HepG2 (cell line): ENCODE results near the gene LDLRAD4. TPM values are rescaled to one million over a fixed set of nuclear protein-coding genes. Genes with fewer than 3 reads are reported as not detected.

Source experiments
- ATAC-seq: fragments of 200-7000 bp; cut with Tn5 transposase; 3 replicates; pipeline ENCODE4 v1.9.1; 2020; ENCODE audit warnings: mild to moderate bottlenecking, moderate library complexity
- BruUV-seq: library from RNA; stranded (reverse); fragments of 400-500 nt; replicated peaks from 2 replicates; lab custom pipeline; 2021; lab: Mats Ljungman, UMichigan
- CTCF ChIA-PET: fragments of 300-600 bp; formaldehyde crosslinking; extraction: SDS; loops from one replicate; lab custom pipeline; 2021; ENCODE audit warnings: low total read pairs, inconsistent platforms, low intra/inter-chr PET ratio; lab: Yijun Ruan, JAX
- POLR2A ChIA-PET: fragments of 350-600 bp; sonication (Branson Sonifier 250); formaldehyde crosslinking; loops from one replicate; lab custom pipeline; 2020; ENCODE audit warnings: antibody characterized with exemption, inconsistent platforms; lab: Yijun Ruan, JAX
- DNase-seq: peaks from one replicate; pipeline ENCODE4 v3.0.0-alpha.2; 2015; ENCODE audit warnings: low spot score
- FAIRE-seq: peaks from 3 replicates; lab custom pipeline; 2011; peaks lifted over from hg19 to GRCh38; lab: Jason Lieb, UNC
- H2AFZ ChIP-seq: one replicate; pipeline ENCODE4 v1.6.1; 2011; ENCODE audit warnings: low read length, inconsistent platforms
- H3K27ac ChIP-seq: fragments of 300-600 bp; 3 replicates; pipeline ENCODE4 v1.8.0; 2011; ENCODE audit warnings: mixed run types, mild to moderate bottlenecking, mixed read lengths, low read length, inconsistent platforms; ENCODE audit not compliant: insufficient read depth; ENCODE audit errors: extremely low read length
- H3K27me3 ChIP-seq, 2 experiments: fragments of 200-600 bp in 1 of 2; 2 replicates in 1 of 2; 3 replicates in 1 of 2; pipeline versions ENCODE4 v1.6.0 to v1.8.0; 2011; ENCODE audit warnings: low read length in 2 of 2, mild to moderate bottlenecking in 2 of 2, moderate library complexity in 2 of 2, inconsistent platforms in 1 of 2; ENCODE audit not compliant: insufficient read depth in 2 of 2, control insufficient read depth in 1 of 2
- H3K36me3 ChIP-seq, 2 experiments: fragments of 200-600 bp in 1 of 2; replicated peaks in 1 of 2; 2 replicates in 1 of 2; 3 replicates in 1 of 2; pipeline versions ENCODE4 v1.5.1 to v1.8.0; 2011; ENCODE audit warnings: low read length in 2 of 2, inconsistent platforms in 1 of 2; ENCODE audit not compliant: insufficient read depth in 2 of 2, control insufficient read depth in 1 of 2
- H3K4me1 ChIP-seq: 2 replicates; pipeline ENCODE4 v1.5.1; 2012; ENCODE audit warnings: low read length, inconsistent platforms; ENCODE audit not compliant: insufficient read depth
- H3K4me2 ChIP-seq: 2 replicates; pipeline ENCODE4 v1.6.0; 2011; ENCODE audit warnings: low read depth, low read length, inconsistent platforms
- H3K4me3 ChIP-seq, 3 experiments: fragments of 200-600 bp in 1 of 3; sonication (generic), shearing (Covaris generic) in 1 of 3; replicated peaks in 1 of 3; 2 replicates each; pipeline ENCODE4 v1.5.1; 2011 to 2016; ENCODE audit warnings: low read length in 3 of 3, inconsistent platforms in 2 of 3, low read depth in 2 of 3, mild to moderate bottlenecking in 2 of 3, control low read depth in 1 of 3, mixed read lengths in 1 of 3; ENCODE audit not compliant: insufficient read depth in 1 of 3
- H3K79me2 ChIP-seq: one replicate; pipeline ENCODE4 v1.6.1; 2011; ENCODE audit warnings: low read length, inconsistent platforms; ENCODE audit not compliant: insufficient read depth
- H3K9ac ChIP-seq: 2 replicates; pipeline ENCODE4 v1.6.0; 2011; ENCODE audit warnings: mild to moderate bottlenecking, low read depth, low read length, inconsistent platforms; ENCODE audit not compliant: insufficient read depth
- H3K9me3 ChIP-seq: 2 replicates; pipeline ENCODE4 v1.5.1; 2012; ENCODE audit warnings: mild to moderate bottlenecking, low read length
- H4K20me1 ChIP-seq: 2 replicates; pipeline ENCODE4 v1.6.0; 2011; ENCODE audit warnings: inconsistent platforms, mild to moderate bottlenecking, low read length, moderate library complexity; ENCODE audit not compliant: insufficient read depth
- BRD4 ChIP-seq: sonication (generic); formaldehyde crosslinking; IDR thresholded peaks from 2 replicates; pipeline ENCODE4 v1.4.0; 2020; ENCODE audit warnings: missing genetic modification reagents
- CBX1 ChIP-seq: IDR thresholded peaks from one replicate; pipeline ENCODE4 v1.6.1; 2016; ENCODE audit warnings: antibody characterized with exemption, low read depth
- NONO ChIP-seq, 2 experiments: fragments of 450-650 bp in 1 of 2; sonication (generic) in 1 of 2; formaldehyde crosslinking in 1 of 2; IDR thresholded peaks in 1 of 2; conservative IDR thresholded peaks in 1 of 2; 2 replicates each; pipeline versions ENCODE4 v1.6.1 to v1.8.0; 2017 to 2022; ENCODE audit warnings: mild to moderate bottlenecking in 1 of 2, missing genetic modification reagents in 1 of 2, moderate library complexity in 1 of 2
- RXRB ChIP-seq: IDR thresholded peaks from 2 replicates; pipeline ENCODE4 v1.6.1; 2016; ENCODE audit warnings: borderline replicate concordance, missing genetic modification reagents, missing compliant biosample characterization
- ZNF180 ChIP-seq: sonication (generic); formaldehyde crosslinking; IDR thresholded peaks from 2 replicates; pipeline ENCODE4 v1.4.0; 2020; ENCODE audit warnings: low read depth, missing genetic modification reagents, borderline replicate concordance
- ZNF792 ChIP-seq: IDR thresholded peaks from 2 replicates; pipeline ENCODE4 v1.6.1; 2016
- ZNF816 ChIP-seq: sonication (generic); formaldehyde crosslinking; IDR thresholded peaks from 2 replicates; pipeline ENCODE4 v1.8.0; 2022; ENCODE audit warnings: missing genetic modification reagents, mild to moderate bottlenecking, borderline replicate concordance
- WGBS: methylation state at CpG from one replicate; pipeline ENCODE4 v1.1.6; 2017; ENCODE audit warnings: low lambda C conversion rate; 5-methylcytosine and 5-hydroxymethylcytosine counted together
- in situ Hi-C: cut with HindIII; loops from 2 replicates; pipeline ENCODE4 v1.10.0; 2017; ENCODE audit warnings: low pct_unique_long_range_greater_than_20kb; ENCODE audit not compliant: extremely low pct_ligation_motif_present
- intact Hi-C: fragments of 100-400 bp; cut with micrococcal nuclease; formaldehyde crosslinking; loops from one replicate; pipeline ENCODE4 v1.10.0; 2022; ENCODE audit not compliant: unreplicated experiment
- polyA plus RNA-seq, 8 experiments: library from polyadenylated mRNA; depleted of rRNA in 3 of 8; stranded (reverse) in 7 of 8; unstranded in 1 of 8; fragments of >200 nt; fragmentation: Illumina TruSeq in 4 of 8; extraction: Trizol in 4 of 8; gene quantifications; 2 replicates each; pipeline versions ENCODE4 v1.2.1 to v1.2.3, GENCODE V29; 2011 to 2016; ENCODE audit warnings: low read depth in 4 of 8, missing spikeins in 1 of 8, mixed read lengths in 1 of 8; ENCODE audit not compliant: insufficient read depth in 1 of 8
- total RNA-seq, 5 experiments: library from RNA; depleted of rRNA; stranded (reverse); fragments of >200 nt; fragmentation: Illumina TruSeq; extraction: Trizol; gene quantifications; 2 replicates each; pipeline ENCODE4 v1.2.3, GENCODE V29; 2016; ENCODE audit warnings: low read depth in 1 of 5
- TF ChIP-seq, protein P1 (sequence below): sonication (generic); formaldehyde crosslinking; IDR thresholded peaks from 2 replicates; pipeline ENCODE4 v1.8.1; 2023; ENCODE audit warnings: missing genetic modification reagents, inconsistent platforms, borderline replicate concordance
- TF ChIP-seq, protein P2 (sequence below): sonication (generic); formaldehyde crosslinking; IDR thresholded peaks from 2 replicates; pipeline ENCODE4 v1.5.0; 2020; ENCODE audit warnings: missing genetic modification reagents, mild to moderate bottlenecking, borderline replicate concordance
- TF ChIP-seq, protein P3 (sequence below): sonication (generic); formaldehyde crosslinking; IDR thresholded peaks from 2 replicates; pipeline ENCODE4 v1.5.1; 2020; ENCODE audit warnings: missing genetic modification reagents, mild to moderate bottlenecking, borderline replicate concordance
- TF ChIP-seq, protein P4 (sequence below): sonication (generic); formaldehyde crosslinking; IDR thresholded peaks from 2 replicates; pipeline ENCODE4 v1.5.1; 2020; ENCODE audit warnings: mild to moderate bottlenecking, missing genetic modification reagents, moderate library complexity
- TF ChIP-seq, protein P5 (sequence below), 2 experiments: sonication (generic) in 1 of 2; formaldehyde crosslinking in 1 of 2; IDR thresholded peaks; 2 replicates each; pipeline versions ENCODE4 v1.5.1 to v1.6.1; 2011 to 2020; ENCODE audit warnings: borderline replicate concordance in 1 of 2, low read depth in 1 of 2, low read length in 1 of 2, mild to moderate bottlenecking in 1 of 2, missing genetic modification reagents in 1 of 2, moderate library complexity in 1 of 2

LDLRAD4 gene
- total and polyA plus RNA-seq, 2 of the 13 experiments (the other 11 are each of a cell fraction or from before 2014, with no cell fraction given), result 13.6 to 20.9 TPM

DNA sequence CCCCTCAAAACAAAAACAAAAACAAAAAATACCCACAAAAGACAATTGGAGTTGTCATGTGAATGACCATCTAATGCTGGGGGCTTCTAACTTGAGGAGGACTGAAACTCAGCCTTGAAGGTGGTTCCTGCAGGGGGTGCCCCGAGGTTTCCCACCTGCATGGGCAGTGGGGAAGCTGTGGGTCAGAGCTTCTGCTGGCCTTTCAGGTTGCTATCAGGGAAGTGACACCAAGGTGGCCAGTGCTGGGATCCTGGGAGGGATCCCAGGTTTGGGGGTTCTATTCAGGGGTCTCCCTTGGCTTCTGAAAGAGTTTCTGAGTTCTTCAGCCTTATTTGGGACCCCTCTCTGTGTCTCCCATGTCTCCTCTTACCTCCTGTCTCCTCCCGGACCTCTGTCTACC is 62.8 kb downstream of the LDLRAD4 start:
- no peak overlapping the region for H3K9ac ChIP-seq
- no peak for FAIRE-seq
- 91% methylated on average over 2 of the region's 2 CpGs for WGBS
- BruUV-seq, result no TSS peak
- intact Hi-C loops, result no loop called here
- no peaks in the 10 kb centered on the region for H3K9me3 ChIP-seq
- H3K4me3 ChIP-seq, result no peak overlapping the region
- H4K20me1 ChIP-seq, result no peaks in the 10 kb centered on the region
- H3K79me2 ChIP-seq, result no peaks in the 10 kb centered on the region
- no peak for ATAC-seq
- H3K27me3 ChIP-seq, result no peaks in the 10 kb centered on the region
- ChIA-PET CTCF (no interaction called here), POLR2A (no interaction called here)
- in situ Hi-C loops, result no loop called here
- no peak overlapping the region for H2AFZ ChIP-seq
- H3K4me1 ChIP-seq, result peaks cover 10% of the 10 kb centered on the region
- no peak overlapping the region for H3K27ac ChIP-seq
- no peak overlapping the region for H3K4me2 ChIP-seq
- no peak for DNase-seq
- 0 out of 5 replicates have a peak, but pooled peaks cover 0 to 6% of the 10 kb centered on the region in 2 experiments for H3K36me3 ChIP-seq
- TF ChIP-seq NONO (IDR thresholded peaks at IDR 0.05) (no peak), NONO (CRISPR knock-in tag; conservative IDR thresholded peaks at IDR 0.05) (no peak), ZNF180 (CRISPR knock-in tag) (no peak), CBX1 (no peak), ZNF792 (no peak), RXRB (no peak), ZNF816 (CRISPR knock-in tag) (no peak), BRD4 (CRISPR knock-in tag) (no peak)
- TF ChIP-seq, protein P1, sequence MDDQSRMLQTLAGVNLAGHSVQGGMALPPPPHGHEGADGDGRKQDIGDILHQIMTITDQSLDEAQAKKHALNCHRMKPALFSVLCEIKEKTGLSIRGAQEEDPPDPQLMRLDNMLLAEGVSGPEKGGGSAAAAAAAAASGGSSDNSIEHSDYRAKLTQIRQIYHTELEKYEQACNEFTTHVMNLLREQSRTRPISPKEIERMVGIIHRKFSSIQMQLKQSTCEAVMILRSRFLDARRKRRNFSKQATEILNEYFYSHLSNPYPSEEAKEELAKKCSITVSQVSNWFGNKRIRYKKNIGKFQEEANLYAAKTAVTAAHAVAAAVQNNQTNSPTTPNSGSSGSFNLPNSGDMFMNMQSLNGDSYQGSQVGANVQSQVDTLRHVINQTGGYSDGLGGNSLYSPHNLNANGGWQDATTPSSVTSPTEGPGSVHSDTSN (CRISPR knock-in tag), result no peak
- TF ChIP-seq, protein P2, sequence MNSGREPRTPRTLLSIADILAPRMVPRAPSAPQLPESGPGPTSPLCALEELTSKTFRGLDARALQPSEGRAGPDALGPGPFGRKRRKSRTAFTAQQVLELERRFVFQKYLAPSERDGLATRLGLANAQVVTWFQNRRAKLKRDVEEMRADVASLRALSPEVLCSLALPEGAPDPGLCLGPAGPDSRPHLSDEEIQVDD (CRISPR knock-in tag), result no peak
- TF ChIP-seq, protein P3, sequence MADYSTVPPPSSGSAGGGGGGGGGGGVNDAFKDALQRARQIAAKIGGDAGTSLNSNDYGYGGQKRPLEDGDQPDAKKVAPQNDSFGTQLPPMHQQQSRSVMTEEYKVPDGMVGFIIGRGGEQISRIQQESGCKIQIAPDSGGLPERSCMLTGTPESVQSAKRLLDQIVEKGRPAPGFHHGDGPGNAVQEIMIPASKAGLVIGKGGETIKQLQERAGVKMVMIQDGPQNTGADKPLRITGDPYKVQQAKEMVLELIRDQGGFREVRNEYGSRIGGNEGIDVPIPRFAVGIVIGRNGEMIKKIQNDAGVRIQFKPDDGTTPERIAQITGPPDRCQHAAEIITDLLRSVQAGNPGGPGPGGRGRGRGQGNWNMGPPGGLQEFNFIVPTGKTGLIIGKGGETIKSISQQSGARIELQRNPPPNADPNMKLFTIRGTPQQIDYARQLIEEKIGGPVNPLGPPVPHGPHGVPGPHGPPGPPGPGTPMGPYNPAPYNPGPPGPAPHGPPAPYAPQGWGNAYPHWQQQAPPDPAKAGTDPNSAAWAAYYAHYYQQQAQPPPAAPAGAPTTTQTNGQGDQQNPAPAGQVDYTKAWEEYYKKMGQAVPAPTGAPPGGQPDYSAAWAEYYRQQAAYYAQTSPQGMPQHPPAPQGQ (CRISPR knock-in tag), result no peak
- TF ChIP-seq, protein P4, sequence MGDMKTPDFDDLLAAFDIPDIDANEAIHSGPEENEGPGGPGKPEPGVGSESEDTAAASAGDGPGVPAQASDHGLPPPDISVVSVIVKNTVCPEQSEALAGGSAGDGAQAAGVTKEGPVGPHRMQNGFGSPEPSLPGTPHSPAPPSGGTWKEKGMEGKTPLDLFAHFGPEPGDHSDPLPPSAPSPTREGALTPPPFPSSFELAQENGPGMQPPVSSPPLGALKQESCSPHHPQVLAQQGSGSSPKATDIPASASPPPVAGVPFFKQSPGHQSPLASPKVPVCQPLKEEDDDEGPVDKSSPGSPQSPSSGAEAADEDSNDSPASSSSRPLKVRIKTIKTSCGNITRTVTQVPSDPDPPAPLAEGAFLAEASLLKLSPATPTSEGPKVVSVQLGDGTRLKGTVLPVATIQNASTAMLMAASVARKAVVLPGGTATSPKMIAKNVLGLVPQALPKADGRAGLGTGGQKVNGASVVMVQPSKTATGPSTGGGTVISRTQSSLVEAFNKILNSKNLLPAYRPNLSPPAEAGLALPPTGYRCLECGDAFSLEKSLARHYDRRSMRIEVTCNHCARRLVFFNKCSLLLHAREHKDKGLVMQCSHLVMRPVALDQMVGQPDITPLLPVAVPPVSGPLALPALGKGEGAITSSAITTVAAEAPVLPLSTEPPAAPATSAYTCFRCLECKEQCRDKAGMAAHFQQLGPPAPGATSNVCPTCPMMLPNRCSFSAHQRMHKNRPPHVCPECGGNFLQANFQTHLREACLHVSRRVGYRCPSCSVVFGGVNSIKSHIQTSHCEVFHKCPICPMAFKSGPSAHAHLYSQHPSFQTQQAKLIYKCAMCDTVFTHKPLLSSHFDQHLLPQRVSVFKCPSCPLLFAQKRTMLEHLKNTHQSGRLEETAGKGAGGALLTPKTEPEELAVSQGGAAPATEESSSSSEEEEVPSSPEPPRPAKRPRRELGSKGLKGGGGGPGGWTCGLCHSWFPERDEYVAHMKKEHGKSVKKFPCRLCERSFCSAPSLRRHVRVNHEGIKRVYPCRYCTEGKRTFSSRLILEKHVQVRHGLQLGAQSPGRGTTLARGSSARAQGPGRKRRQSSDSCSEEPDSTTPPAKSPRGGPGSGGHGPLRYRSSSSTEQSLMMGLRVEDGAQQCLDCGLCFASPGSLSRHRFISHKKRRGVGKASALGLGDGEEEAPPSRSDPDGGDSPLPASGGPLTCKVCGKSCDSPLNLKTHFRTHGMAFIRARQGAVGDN (CRISPR knock-in tag), result no peak
- TF ChIP-seq, protein P5, sequence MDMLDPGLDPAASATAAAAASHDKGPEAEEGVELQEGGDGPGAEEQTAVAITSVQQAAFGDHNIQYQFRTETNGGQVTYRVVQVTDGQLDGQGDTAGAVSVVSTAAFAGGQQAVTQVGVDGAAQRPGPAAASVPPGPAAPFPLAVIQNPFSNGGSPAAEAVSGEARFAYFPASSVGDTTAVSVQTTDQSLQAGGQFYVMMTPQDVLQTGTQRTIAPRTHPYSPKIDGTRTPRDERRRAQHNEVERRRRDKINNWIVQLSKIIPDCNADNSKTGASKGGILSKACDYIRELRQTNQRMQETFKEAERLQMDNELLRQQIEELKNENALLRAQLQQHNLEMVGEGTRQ (IDR thresholded peaks at IDR 0.05; ENCODE audit: low read depth, low read length), result no peak
- TF ChIP-seq, protein P5 (CRISPR knock-in tag; IDR thresholded peaks at IDR 0.05; ENCODE audit: borderline replicate concordance), result no peak
